WTC11 (cell line): ENCODE measurements around the gene STON2. TPM values are rescaled to one million over a fixed set of nuclear protein-coding genes. Genes with fewer than 3 reads are reported as not detected.

Experiments used
- ATAC-seq: fragments of 200-7000 bp; cut with Tn5 transposase; 2 replicates; pipeline ENCODE4 v1.10.0; 2021; ENCODE audit warnings: mild to moderate bottlenecking, moderate library complexity
- CTCF ChIA-PET: fragments of 300-600 bp; sonication (Branson Sonifier 250); formaldehyde crosslinking; loops from one replicate; lab custom pipeline; 2021; ENCODE audit warnings: antibody characterized with exemption; lab: Charles Lee
- POLR2A ChIA-PET: fragments of 350-600 bp; sonication (Branson Sonifier 250); formaldehyde crosslinking; loops from one replicate; lab custom pipeline; 2021; ENCODE audit warnings: antibody characterized with exemption; lab: Charles Lee
- DNase-seq: peaks from one replicate; pipeline ENCODE4 v3.0.0; 2021; ENCODE audit warnings: low spot score
- H3K27ac Mint-ChIP-seq: 2 replicates; pipeline ENCODE4 v1.8.0; 2021; ENCODE audit warnings: mixed read lengths
- H3K27me3 Mint-ChIP-seq: 2 replicates; pipeline ENCODE4 v1.8.0; 2021; ENCODE audit warnings: low read depth, mild to moderate bottlenecking, moderate library complexity, mixed read lengths
- H3K36me3 Mint-ChIP-seq: 2 replicates; pipeline ENCODE4 v1.8.0; 2021; ENCODE audit warnings: mixed read lengths
- H3K4me1 Mint-ChIP-seq: 2 replicates; pipeline ENCODE4 v1.8.0; 2022; ENCODE audit warnings: mixed read lengths
- H3K4me3 Mint-ChIP-seq: 2 replicates; pipeline ENCODE4 v1.8.0; 2021; ENCODE audit warnings: mild to moderate bottlenecking, moderate library complexity, mixed read lengths
- H3K9me3 Mint-ChIP-seq: 2 replicates; pipeline ENCODE4 v1.8.0; 2021; ENCODE audit warnings: mixed read lengths
- CREM ChIP-seq: sonication (generic); formaldehyde crosslinking; IDR thresholded peaks from 2 replicates; pipeline ENCODE4 v1.8.1; 2022; ENCODE audit warnings: mild to moderate bottlenecking, missing genetic modification reagents, moderate library complexity
- GABPB1 ChIP-seq: sonication (generic); formaldehyde crosslinking; IDR thresholded peaks from 2 replicates; pipeline ENCODE4 v1.8.1; 2023; ENCODE audit warnings: mild to moderate bottlenecking, missing genetic modification reagents
- JUN ChIP-seq: sonication (generic); formaldehyde crosslinking; IDR thresholded peaks from 2 replicates; pipeline ENCODE4 v1.8.0; 2023; ENCODE audit warnings: mild to moderate bottlenecking, missing genetic modification reagents
- RELA ChIP-seq: sonication (generic); formaldehyde crosslinking; IDR thresholded peaks from 2 replicates; pipeline ENCODE4 v1.8.1; 2022; ENCODE audit warnings: missing genetic modification reagents, mild to moderate bottlenecking, borderline replicate concordance
- RORB ChIP-seq: fragments of 250-450 bp; sonication (Bioruptor Pico); IDR thresholded peaks from 2 replicates; pipeline ENCODE4 v1.9.0; 2021; ENCODE audit warnings: mild to moderate bottlenecking
- TCF7 ChIP-seq: sonication (generic); formaldehyde crosslinking; IDR thresholded peaks from 2 replicates; pipeline ENCODE4 v1.8.0; 2022; ENCODE audit warnings: mild to moderate bottlenecking, low read depth, missing genetic modification reagents, moderate library complexity
- TEAD1 ChIP-seq: sonication (generic); formaldehyde crosslinking; IDR thresholded peaks from 2 replicates; pipeline ENCODE4 v1.8.0; 2022; ENCODE audit warnings: mild to moderate bottlenecking, missing genetic modification reagents
- TP53 ChIP-seq: sonication (generic); formaldehyde crosslinking; IDR thresholded peaks from 2 replicates; pipeline ENCODE4 v1.8.1; 2023; ENCODE audit warnings: mild to moderate bottlenecking, missing genetic modification reagents
- ZBTB21 ChIP-seq: sonication (generic); formaldehyde crosslinking; IDR thresholded peaks from 2 replicates; pipeline ENCODE4 v1.8.1; 2023; ENCODE audit warnings: mild to moderate bottlenecking, missing genetic modification reagents, borderline replicate concordance
- ZNF263 ChIP-seq: sonication (generic); formaldehyde crosslinking; IDR thresholded peaks from 2 replicates; pipeline ENCODE4 v1.8.1; 2022; ENCODE audit warnings: low read depth, mild to moderate bottlenecking, moderate library complexity, missing genetic modification reagents
- ZNF317 ChIP-seq: sonication (generic); formaldehyde crosslinking; IDR thresholded peaks from 2 replicates; pipeline ENCODE4 v1.8.1; 2023; ENCODE audit warnings: low read depth, mild to moderate bottlenecking, moderate library complexity, missing genetic modification reagents, borderline replicate concordance
- ZNF416 ChIP-seq: fragments of 250-450 bp; sonication (Bioruptor Pico); IDR thresholded peaks from 2 replicates; pipeline ENCODE4 v1.9.0; 2021; ENCODE audit warnings: mild to moderate bottlenecking, inconsistent platforms
- total RNA-seq: library from RNA; stranded (reverse); gene quantifications from 3 replicates; pipeline ENCODE4 v1.2.3, GENCODE V29; 2021
- TF ChIP-seq, protein P1 (sequence below): sonication (generic); formaldehyde crosslinking; IDR thresholded peaks from 2 replicates; pipeline ENCODE4 v1.8.0; 2022; ENCODE audit warnings: mild to moderate bottlenecking, missing genetic modification reagents
- TF ChIP-seq, protein P2 (sequence below): sonication (generic); formaldehyde crosslinking; IDR thresholded peaks from 2 replicates; pipeline ENCODE4 v1.8.1; 2022; ENCODE audit warnings: missing genetic modification reagents, borderline replicate concordance
- TF ChIP-seq, protein P3 (sequence below): sonication (generic); formaldehyde crosslinking; IDR thresholded peaks from 2 replicates; pipeline ENCODE4 v1.8.0; 2022; ENCODE audit warnings: mild to moderate bottlenecking, missing genetic modification reagents
- TF ChIP-seq, protein P4 (sequence below): sonication (generic); formaldehyde crosslinking; conservative IDR thresholded peaks from 2 replicates; pipeline ENCODE4 v1.8.1; 2023; ENCODE audit warnings: mild to moderate bottlenecking, low read depth, missing genetic modification reagents, moderate library complexity
- TF ChIP-seq, protein P5 (sequence below): sonication (generic); formaldehyde crosslinking; IDR thresholded peaks from 2 replicates; pipeline ENCODE4 v1.8.1; 2022; ENCODE audit warnings: mild to moderate bottlenecking, missing genetic modification reagents, moderate library complexity, borderline replicate concordance
- TF ChIP-seq, protein P6 (sequence below): sonication (generic); formaldehyde crosslinking; IDR thresholded peaks from 2 replicates; pipeline ENCODE4 v1.8.1; 2022; ENCODE audit warnings: mild to moderate bottlenecking, moderate library complexity, missing genetic modification reagents
- TF ChIP-seq, protein P7 (sequence below): sonication (generic); formaldehyde crosslinking; IDR thresholded peaks from 2 replicates; pipeline ENCODE4 v1.8.1; 2023; ENCODE audit warnings: mild to moderate bottlenecking, moderate library complexity, missing genetic modification reagents

The STON2 gene
- total RNA-seq, 1 experiment from 2014 or later, result 69.2 TPM

DNA sequence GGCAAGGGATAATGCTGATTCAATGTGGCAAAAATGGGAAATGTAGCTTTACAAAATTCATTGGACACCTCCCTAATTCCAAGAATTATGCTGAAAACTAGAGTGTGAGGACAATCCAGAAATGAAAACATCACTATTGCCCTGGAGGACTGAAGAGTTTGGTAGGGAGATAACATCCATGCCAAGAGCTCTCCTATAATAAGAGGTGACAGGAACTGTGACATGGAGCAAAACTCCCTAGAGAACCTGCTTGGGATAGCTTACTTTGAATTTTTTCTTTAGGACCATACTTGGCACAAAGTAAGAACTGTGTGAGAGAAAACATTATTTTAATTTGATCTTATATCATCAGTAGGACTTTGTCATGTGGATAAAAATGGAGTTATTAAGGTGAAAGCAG, 48.9 kb downstream of the STON2 start (continued):
- TF ChIP-seq, protein P1, sequence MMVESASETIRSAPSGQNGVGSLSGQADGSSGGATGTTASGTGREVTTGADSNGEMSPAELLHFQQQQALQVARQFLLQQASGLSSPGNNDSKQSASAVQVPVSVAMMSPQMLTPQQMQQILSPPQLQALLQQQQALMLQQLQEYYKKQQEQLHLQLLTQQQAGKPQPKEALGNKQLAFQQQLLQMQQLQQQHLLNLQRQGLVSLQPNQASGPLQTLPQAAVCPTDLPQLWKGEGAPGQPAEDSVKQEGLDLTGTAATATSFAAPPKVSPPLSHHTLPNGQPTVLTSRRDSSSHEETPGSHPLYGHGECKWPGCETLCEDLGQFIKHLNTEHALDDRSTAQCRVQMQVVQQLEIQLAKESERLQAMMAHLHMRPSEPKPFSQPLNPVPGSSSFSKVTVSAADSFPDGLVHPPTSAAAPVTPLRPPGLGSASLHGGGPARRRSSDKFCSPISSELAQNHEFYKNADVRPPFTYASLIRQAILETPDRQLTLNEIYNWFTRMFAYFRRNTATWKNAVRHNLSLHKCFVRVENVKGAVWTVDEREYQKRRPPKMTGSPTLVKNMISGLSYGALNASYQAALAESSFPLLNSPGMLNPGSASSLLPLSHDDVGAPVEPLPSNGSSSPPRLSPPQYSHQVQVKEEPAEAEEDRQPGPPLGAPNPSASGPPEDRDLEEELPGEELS, result no peak
- TF ChIP-seq ZBTB21 (no peak), RELA (CRISPR knock-in tag) (no peak), JUN (CRISPR knock-in tag) (no peak), CREM (CRISPR knock-in tag) (no peak), ZNF263 (CRISPR knock-in tag) (no peak)
- TF ChIP-seq, protein P2, sequence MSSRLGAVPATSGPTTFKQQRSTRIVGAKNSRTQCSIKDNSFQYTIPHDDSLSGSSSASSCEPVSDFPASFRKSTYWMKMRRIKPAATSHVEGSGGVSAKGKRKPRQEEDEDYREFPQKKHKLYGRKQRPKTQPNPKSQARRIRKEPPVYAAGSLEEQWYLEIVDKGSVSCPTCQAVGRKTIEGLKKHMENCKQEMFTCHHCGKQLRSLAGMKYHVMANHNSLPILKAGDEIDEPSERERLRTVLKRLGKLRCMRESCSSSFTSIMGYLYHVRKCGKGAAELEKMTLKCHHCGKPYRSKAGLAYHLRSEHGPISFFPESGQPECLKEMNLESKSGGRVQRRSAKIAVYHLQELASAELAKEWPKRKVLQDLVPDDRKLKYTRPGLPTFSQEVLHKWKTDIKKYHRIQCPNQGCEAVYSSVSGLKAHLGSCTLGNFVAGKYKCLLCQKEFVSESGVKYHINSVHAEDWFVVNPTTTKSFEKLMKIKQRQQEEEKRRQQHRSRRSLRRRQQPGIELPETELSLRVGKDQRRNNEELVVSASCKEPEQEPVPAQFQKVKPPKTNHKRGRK (CRISPR knock-in tag), result no peak
- TF ChIP-seq, all 79 proteins: peak for 0

DNA sequence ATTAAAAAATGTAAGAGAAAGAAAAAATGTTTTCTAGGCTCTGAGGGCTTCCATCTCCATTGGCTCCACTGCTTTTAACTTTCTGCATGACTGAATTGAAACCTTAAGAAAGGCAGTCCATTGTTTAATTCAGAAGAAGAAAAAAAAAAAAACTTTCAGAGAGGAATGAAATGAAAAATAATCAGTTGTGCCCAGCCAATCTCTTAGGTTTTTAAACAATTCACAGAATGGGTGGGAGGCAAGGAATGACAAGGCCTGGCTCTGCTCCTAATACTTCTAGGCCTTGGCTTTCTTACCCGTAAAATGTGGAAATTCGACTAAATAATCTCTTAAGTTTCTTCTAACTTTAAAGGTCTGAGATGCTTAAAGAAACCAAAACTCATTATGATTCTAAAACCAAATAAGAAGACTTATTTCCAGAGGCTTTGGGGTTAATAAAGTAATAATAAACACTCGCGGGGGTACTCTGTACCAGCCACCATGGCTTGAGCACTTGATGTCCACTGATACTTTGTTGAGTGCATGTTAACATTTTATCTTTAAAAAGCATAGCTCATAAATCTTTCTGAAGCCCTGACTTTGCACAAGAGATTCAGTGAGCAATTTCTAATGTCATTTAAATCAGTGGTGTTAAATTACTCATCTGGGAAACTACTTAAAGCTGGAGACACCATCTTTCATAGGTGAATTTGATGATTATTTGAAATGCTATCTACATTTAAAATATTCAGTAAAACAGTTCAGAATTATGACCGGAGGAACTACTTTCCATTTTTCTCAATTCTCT, 49.6 kb downstream of the STON2 start:
- Mint-ChIP-seq H3K4me1 (peaks cover 53% of the 10 kb centered on the region), H3K27ac (no peak overlapping the region), H3K36me3 (peaks cover 16% of the 10 kb centered on the region), H3K9me3 (peaks cover 20% of the 10 kb centered on the region), H3K27me3 (no peaks in the 10 kb centered on the region), H3K4me3 (no peak overlapping the region)
- ChIA-PET POLR2A (interaction anchor here (0.6 kb wide), 1 partner anchor 104 kb away, joined by 3 read pairs; no protein-coding TSS in a partner anchor), CTCF (interaction anchor here (0.6 to 1.3 kb wide), 2 partner anchors 16 to 35 kb away, joined by 3 to 6 read pairs; no protein-coding TSS in a partner anchor)
- DNase-seq (no peak), ATAC-seq (no peak)
- TF ChIP-seq ZNF416 (CRISPR knock-in tag), result no peak
- TF ChIP-seq, protein P3, sequence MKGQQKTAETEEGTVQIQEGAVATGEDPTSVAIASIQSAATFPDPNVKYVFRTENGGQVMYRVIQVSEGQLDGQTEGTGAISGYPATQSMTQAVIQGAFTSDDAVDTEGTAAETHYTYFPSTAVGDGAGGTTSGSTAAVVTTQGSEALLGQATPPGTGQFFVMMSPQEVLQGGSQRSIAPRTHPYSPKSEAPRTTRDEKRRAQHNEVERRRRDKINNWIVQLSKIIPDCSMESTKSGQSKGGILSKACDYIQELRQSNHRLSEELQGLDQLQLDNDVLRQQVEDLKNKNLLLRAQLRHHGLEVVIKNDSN (CRISPR knock-in tag), result no peak
- TF ChIP-seq TP53, result no peak
- TF ChIP-seq, protein P4, sequence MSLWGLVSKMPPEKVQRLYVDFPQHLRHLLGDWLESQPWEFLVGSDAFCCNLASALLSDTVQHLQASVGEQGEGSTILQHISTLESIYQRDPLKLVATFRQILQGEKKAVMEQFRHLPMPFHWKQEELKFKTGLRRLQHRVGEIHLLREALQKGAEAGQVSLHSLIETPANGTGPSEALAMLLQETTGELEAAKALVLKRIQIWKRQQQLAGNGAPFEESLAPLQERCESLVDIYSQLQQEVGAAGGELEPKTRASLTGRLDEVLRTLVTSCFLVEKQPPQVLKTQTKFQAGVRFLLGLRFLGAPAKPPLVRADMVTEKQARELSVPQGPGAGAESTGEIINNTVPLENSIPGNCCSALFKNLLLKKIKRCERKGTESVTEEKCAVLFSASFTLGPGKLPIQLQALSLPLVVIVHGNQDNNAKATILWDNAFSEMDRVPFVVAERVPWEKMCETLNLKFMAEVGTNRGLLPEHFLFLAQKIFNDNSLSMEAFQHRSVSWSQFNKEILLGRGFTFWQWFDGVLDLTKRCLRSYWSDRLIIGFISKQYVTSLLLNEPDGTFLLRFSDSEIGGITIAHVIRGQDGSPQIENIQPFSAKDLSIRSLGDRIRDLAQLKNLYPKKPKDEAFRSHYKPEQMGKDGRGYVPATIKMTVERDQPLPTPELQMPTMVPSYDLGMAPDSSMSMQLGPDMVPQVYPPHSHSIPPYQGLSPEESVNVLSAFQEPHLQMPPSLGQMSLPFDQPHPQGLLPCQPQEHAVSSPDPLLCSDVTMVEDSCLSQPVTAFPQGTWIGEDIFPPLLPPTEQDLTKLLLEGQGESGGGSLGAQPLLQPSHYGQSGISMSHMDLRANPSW (CRISPR knock-in tag), result no peak
- TF ChIP-seq, protein P5, sequence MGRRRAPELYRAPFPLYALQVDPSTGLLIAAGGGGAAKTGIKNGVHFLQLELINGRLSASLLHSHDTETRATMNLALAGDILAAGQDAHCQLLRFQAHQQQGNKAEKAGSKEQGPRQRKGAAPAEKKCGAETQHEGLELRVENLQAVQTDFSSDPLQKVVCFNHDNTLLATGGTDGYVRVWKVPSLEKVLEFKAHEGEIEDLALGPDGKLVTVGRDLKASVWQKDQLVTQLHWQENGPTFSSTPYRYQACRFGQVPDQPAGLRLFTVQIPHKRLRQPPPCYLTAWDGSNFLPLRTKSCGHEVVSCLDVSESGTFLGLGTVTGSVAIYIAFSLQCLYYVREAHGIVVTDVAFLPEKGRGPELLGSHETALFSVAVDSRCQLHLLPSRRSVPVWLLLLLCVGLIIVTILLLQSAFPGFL, result no peak
- no peak for TF ChIP-seq TEAD1
- no peak for TF ChIP-seq JUN (CRISPR knock-in tag)
- TF ChIP-seq, protein P6, sequence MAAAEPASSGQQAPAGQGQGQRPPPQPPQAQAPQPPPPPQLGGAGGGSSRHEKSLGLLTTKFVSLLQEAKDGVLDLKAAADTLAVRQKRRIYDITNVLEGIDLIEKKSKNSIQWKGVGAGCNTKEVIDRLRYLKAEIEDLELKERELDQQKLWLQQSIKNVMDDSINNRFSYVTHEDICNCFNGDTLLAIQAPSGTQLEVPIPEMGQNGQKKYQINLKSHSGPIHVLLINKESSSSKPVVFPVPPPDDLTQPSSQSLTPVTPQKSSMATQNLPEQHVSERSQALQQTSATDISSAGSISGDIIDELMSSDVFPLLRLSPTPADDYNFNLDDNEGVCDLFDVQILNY (CRISPR knock-in tag), result no peak
- TF ChIP-seq, protein P7, sequence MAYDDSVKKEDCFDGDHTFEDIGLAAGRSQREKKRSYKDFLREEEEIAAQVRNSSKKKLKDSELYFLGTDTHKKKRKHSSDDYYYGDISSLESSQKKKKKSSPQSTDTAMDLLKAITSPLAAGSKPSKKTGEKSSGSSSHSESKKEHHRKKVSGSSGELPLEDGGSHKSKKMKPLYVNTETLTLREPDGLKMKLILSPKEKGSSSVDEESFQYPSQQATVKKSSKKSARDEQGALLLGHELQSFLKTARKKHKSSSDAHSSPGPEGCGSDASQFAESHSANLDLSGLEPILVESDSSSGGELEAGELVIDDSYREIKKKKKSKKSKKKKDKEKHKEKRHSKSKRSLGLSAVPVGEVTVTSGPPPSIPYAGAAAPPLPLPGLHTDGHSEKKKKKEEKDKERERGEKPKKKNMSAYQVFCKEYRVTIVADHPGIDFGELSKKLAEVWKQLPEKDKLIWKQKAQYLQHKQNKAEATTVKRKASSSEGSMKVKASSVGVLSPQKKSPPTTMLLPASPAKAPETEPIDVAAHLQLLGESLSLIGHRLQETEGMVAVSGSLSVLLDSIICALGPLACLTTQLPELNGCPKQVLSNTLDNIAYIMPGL (CRISPR knock-in tag), result no peak
- no peak for TF ChIP-seq GABPB1 (CRISPR knock-in tag)
- no peak for TF ChIP-seq TCF7 (CRISPR knock-in tag)
- no peak for TF ChIP-seq RORB
- no peak for TF ChIP-seq ZNF317
